H9 (cell line): ENCODE results near the gene FRZB. TPM values are rescaled to one million over a fixed set of nuclear protein-coding genes. Genes with fewer than 3 reads are reported as not detected.

Experiments
- DNase-seq: peaks from one replicate; pipeline ENCODE4 v3.0.0-alpha.2; 2017
- H2AFZ ChIP-seq: one replicate; pipeline ENCODE4 v1.6.1; 2013; ENCODE audit warnings: mild to moderate bottlenecking, low read length, control low read depth, moderate library complexity
- H2AK5ac ChIP-seq: 2 replicates; pipeline ENCODE4 v1.6.1; 2013; ENCODE audit warnings: low read length, control low read depth, mixed read lengths; ENCODE audit not compliant: insufficient read length
- H2BK120ac ChIP-seq: one replicate; pipeline ENCODE4 v1.6.1; 2013; ENCODE audit warnings: low read depth, mild to moderate bottlenecking, low read length, control low read depth, inconsistent platforms; ENCODE audit not compliant: poor library complexity, severe bottlenecking
- H2BK12ac ChIP-seq: 2 replicates; pipeline ENCODE4 v1.6.1; 2013; ENCODE audit warnings: low read length, control low read depth, mixed read lengths, low read depth; ENCODE audit not compliant: insufficient read length
- H2BK15ac ChIP-seq: 2 replicates; pipeline ENCODE4 v1.6.1; 2013; ENCODE audit warnings: low read depth, low read length, control low read depth
- H2BK20ac ChIP-seq: one replicate; pipeline ENCODE4 v1.6.1; 2013; ENCODE audit warnings: low read depth, mild to moderate bottlenecking, low read length, control low read depth, inconsistent platforms; ENCODE audit not compliant: poor library complexity, severe bottlenecking
- H2BK5ac ChIP-seq: 2 replicates; pipeline ENCODE4 v1.6.1; 2013; ENCODE audit warnings: low read length, control low read depth, mixed read lengths; ENCODE audit not compliant: insufficient read length
- H3K14ac ChIP-seq: 2 replicates; pipeline ENCODE4 v1.6.1; 2013; ENCODE audit warnings: low read length, control low read depth; ENCODE audit not compliant: insufficient read depth
- H3K18ac ChIP-seq: 2 replicates; pipeline ENCODE4 v1.6.1; 2013; ENCODE audit warnings: low read depth, mild to moderate bottlenecking, mixed read lengths, low read length, control low read depth; ENCODE audit not compliant: insufficient read length
- H3K23ac ChIP-seq: 2 replicates; pipeline ENCODE4 v1.6.1; 2013; ENCODE audit warnings: low read length, control low read depth, mixed read lengths, low read depth; ENCODE audit not compliant: insufficient read length
- H3K23me2 ChIP-seq: 2 replicates; pipeline ENCODE4 v1.6.1; 2013; ENCODE audit warnings: low read depth, mild to moderate bottlenecking, mixed read lengths, low read length, control low read depth; ENCODE audit not compliant: insufficient read length, poor library complexity, severe bottlenecking
- H3K27ac ChIP-seq: 2 replicates; pipeline ENCODE4 v1.5.1; 2013; ENCODE audit warnings: low read length, control low read depth, mixed read lengths, low read depth; ENCODE audit not compliant: insufficient read length
- H3K27me3 ChIP-seq: 2 replicates; pipeline ENCODE4 v1.6.1; 2013; ENCODE audit warnings: low read length, control low read depth, inconsistent platforms; ENCODE audit not compliant: insufficient read depth
- H3K4ac ChIP-seq: 2 replicates; pipeline ENCODE4 v1.6.1; 2013; ENCODE audit warnings: low read depth, mild to moderate bottlenecking, control low read depth, inconsistent platforms, low read length, moderate library complexity
- H3K4me1 ChIP-seq: 2 replicates; pipeline ENCODE4 v1.6.1; 2013; ENCODE audit warnings: low read length, control low read depth, inconsistent platforms; ENCODE audit not compliant: insufficient read depth
- H3K4me2 ChIP-seq: 2 replicates; pipeline ENCODE4 v1.6.1; 2013; ENCODE audit warnings: low read length, control low read depth, mixed read lengths; ENCODE audit not compliant: insufficient read length, insufficient read depth
- H3K56ac ChIP-seq: 2 replicates; pipeline ENCODE4 v1.6.1; 2013; ENCODE audit warnings: low read depth, mild to moderate bottlenecking, mixed read lengths, low read length, control low read depth; ENCODE audit not compliant: insufficient read length
- H3K79me1 ChIP-seq: 2 replicates; pipeline ENCODE4 v1.6.1; 2013; ENCODE audit warnings: low read depth, mild to moderate bottlenecking, moderate library complexity, low read length, control low read depth, inconsistent platforms; ENCODE audit not compliant: insufficient read depth, poor library complexity, severe bottlenecking
- H3K79me2 ChIP-seq: 2 replicates; pipeline ENCODE4 v1.6.1; 2013; ENCODE audit warnings: low read length, control low read depth, inconsistent platforms; ENCODE audit not compliant: insufficient read depth
- H3K9ac ChIP-seq: 2 replicates; pipeline ENCODE4 v1.6.1; 2013; ENCODE audit warnings: low read length, control low read depth, mixed read lengths; ENCODE audit not compliant: insufficient read length; ENCODE audit errors: extremely low read depth
- H3K9me3 ChIP-seq: one replicate; pipeline ENCODE4 v1.6.1; 2013; ENCODE audit warnings: low read depth, low read length, inconsistent platforms; ENCODE audit not compliant: control insufficient read depth
- H3T11ph ChIP-seq: one replicate; pipeline ENCODE4 v1.6.1; 2013; ENCODE audit warnings: mild to moderate bottlenecking, low read length, control low read depth, inconsistent platforms
- H4K20me1 ChIP-seq: one replicate; pipeline ENCODE4 v1.6.1; 2013; ENCODE audit not compliant: control insufficient read depth, insufficient read length, insufficient read depth
- H4K5ac ChIP-seq: 2 replicates; pipeline ENCODE4 v1.6.1; 2013; ENCODE audit warnings: low read depth, mild to moderate bottlenecking, mixed read lengths, low read length, control low read depth; ENCODE audit not compliant: insufficient read length
- H4K8ac ChIP-seq: replicated peaks from 2 replicates; pipeline ENCODE4 v1.6.1; 2013; ENCODE audit warnings: low read length, control low read depth, mixed read lengths, low read depth; ENCODE audit not compliant: insufficient read length
- H4K91ac ChIP-seq: 2 replicates; pipeline ENCODE4 v1.6.1; 2013; ENCODE audit warnings: low read depth, mild to moderate bottlenecking, moderate library complexity, mixed read lengths, low read length, control low read depth; ENCODE audit not compliant: insufficient read length
- H3K27ac Mint-ChIP-seq, 3 experiments: 2 replicates in 2 of 3; 3 replicates in 1 of 3; pipeline ENCODE4 v1.8.0; 2020 to 2021; ENCODE audit warnings: mixed read lengths in 3 of 3, mild to moderate bottlenecking in 1 of 3, moderate library complexity in 1 of 3
- H3K27me3 Mint-ChIP-seq: 2 replicates; pipeline ENCODE4 v1.8.0; 2021; ENCODE audit warnings: low read depth, mild to moderate bottlenecking, moderate library complexity, mixed read lengths
- H3K36me3 Mint-ChIP-seq, 3 experiments: 2 replicates in 2 of 3; 3 replicates in 1 of 3; pipeline ENCODE4 v1.8.0; 2020 to 2021; ENCODE audit warnings: low read depth in 3 of 3, mixed read lengths in 3 of 3; ENCODE audit not compliant: insufficient read depth in 1 of 3
- H3K4me1 Mint-ChIP-seq, 2 experiments: 2 replicates each; pipeline ENCODE4 v1.8.0; 2020; ENCODE audit warnings: mixed read lengths in 2 of 2
- H3K4me3 Mint-ChIP-seq, 2 experiments: 2 replicates in 1 of 2; 3 replicates in 1 of 2; pipeline ENCODE4 v1.8.0; 2020 to 2021; ENCODE audit warnings: mild to moderate bottlenecking in 2 of 2, mixed read lengths in 2 of 2, moderate library complexity in 1 of 2
- H3K9me3 Mint-ChIP-seq, 2 experiments: 2 replicates in 1 of 2; 3 replicates in 1 of 2; pipeline ENCODE4 v1.8.0; 2020; ENCODE audit warnings: mild to moderate bottlenecking in 2 of 2, mixed read lengths in 2 of 2, moderate library complexity in 1 of 2
- WGBS: extraction: QIAGEN DNeasy Blood & Tissue Kit; methylation state at CpG from one replicate; pipeline ENCODE4 v1.1.7; 2013; ENCODE audit warnings: missing lambda C conversion rate, low lambda C conversion rate, mixed read lengths; ENCODE audit not compliant: insufficient read length; ENCODE audit errors: extremely low coverage; 5-methylcytosine and 5-hydroxymethylcytosine counted together
- total RNA-seq: library from RNA; stranded (reverse); gene quantifications from 2 replicates; pipeline ENCODE4 v1.2.1, GENCODE V29; 2021
- TF ChIP-seq, protein P1 (sequence below): fragments of 200-600 bp; sonication (generic); conservative IDR thresholded peaks from 3 replicates; pipeline ENCODE4 v1.8.0; 2021; ENCODE audit warnings: antibody characterized with exemption, mild to moderate bottlenecking

FRZB gene
- total RNA-seq, 1 experiment from 2014 or later, result 1.1 TPM

GRCh38 chr2:182784777-182785176, 81.7 kb downstream of the FRZB start:
- no peaks in the 10 kb centered on the region for H3K79me2 ChIP-seq
- H2AK5ac ChIP-seq, result no peak overlapping the region
- H3K18ac ChIP-seq, result no peak overlapping the region
- DNase-seq, result no peak
- H2BK20ac ChIP-seq, result no peak overlapping the region
- H3K56ac ChIP-seq, result no peak overlapping the region
- no peak overlapping the region for H3T11ph ChIP-seq
- H4K8ac ChIP-seq, result no peak overlapping the region
- Mint-ChIP-seq H3K4me3 (no peak overlapping the region), H3K27ac (no peak overlapping the region), H3K4me1 (peaks cover 3% of the 10 kb centered on the region in 2 experiments; a peak in 3 of 4 replicates), H3K27me3 (no peaks in the 10 kb centered on the region), H3K36me3 (peaks cover 15 to 18% (median 16%) of the 10 kb centered on the region in 3 experiments), H3K9me3 (peaks cover 0 to 3% of the 10 kb centered on the region in 2 experiments; a peak in 1 of 5 replicates)
- no peak overlapping the region for H3K4ac ChIP-seq
- H3K9me3 ChIP-seq, result no peaks in the 10 kb centered on the region
- no peak overlapping the region for H2BK15ac ChIP-seq
- H4K5ac ChIP-seq, result no peak overlapping the region
- H2BK5ac ChIP-seq, result no peak overlapping the region
- H2AFZ ChIP-seq, result no peak overlapping the region
- H3K14ac ChIP-seq, result no peak overlapping the region
- no peak overlapping the region for H2BK12ac ChIP-seq
- H3K79me1 ChIP-seq, result no peaks in the 10 kb centered on the region
- H3K27ac ChIP-seq, result no peak overlapping the region
- H3K23ac ChIP-seq, result no peak overlapping the region
- H2BK120ac ChIP-seq, result no peak overlapping the region
- no peak overlapping the region for H3K4me2 ChIP-seq
- H3K9ac ChIP-seq, result no peak overlapping the region
- no peaks in the 10 kb centered on the region for H3K23me2 ChIP-seq
- H3K4me1 ChIP-seq, result no peaks in the 10 kb centered on the region
- H4K91ac ChIP-seq, result no peak overlapping the region
- H4K20me1 ChIP-seq, result no peaks in the 10 kb centered on the region
- no peaks in the 10 kb centered on the region for H3K27me3 ChIP-seq
- no CpG with 5 or more reads among the region's 1 CpG for WGBS
- TF ChIP-seq, protein P1, sequence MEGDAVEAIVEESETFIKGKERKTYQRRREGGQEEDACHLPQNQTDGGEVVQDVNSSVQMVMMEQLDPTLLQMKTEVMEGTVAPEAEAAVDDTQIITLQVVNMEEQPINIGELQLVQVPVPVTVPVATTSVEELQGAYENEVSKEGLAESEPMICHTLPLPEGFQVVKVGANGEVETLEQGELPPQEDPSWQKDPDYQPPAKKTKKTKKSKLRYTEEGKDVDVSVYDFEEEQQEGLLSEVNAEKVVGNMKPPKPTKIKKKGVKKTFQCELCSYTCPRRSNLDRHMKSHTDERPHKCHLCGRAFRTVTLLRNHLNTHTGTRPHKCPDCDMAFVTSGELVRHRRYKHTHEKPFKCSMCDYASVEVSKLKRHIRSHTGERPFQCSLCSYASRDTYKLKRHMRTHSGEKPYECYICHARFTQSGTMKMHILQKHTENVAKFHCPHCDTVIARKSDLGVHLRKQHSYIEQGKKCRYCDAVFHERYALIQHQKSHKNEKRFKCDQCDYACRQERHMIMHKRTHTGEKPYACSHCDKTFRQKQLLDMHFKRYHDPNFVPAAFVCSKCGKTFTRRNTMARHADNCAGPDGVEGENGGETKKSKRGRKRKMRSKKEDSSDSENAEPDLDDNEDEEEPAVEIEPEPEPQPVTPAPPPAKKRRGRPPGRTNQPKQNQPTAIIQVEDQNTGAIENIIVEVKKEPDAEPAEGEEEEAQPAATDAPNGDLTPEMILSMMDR, result peak; percentile 71
